ENCODE measurements around the gene FBXL16.

Gene FBXL16

DNA sequence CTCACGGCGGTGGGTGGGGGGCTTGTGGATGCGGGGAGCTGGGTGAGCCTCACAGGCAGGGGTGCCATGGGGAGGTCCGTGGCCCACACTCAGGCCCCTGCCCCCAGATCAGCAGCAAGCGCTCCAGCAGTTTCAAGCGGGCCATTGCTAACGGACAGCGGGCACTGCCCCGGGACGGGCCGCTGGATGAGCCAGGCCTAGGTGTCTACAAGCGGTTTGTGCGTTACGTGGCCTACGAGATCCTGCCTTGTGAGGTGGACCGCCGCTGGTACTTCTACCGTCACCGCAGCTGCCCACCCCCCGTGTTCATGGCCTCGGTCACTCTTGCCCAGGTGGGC lies 29.1 kb downstream of the FBXL16 start:
- no peak for DNase-seq

GRCh38 chr16:675884-676564 lies 29.6 kb downstream of the FBXL16 start:
- DNase-seq: no peak

DNA sequence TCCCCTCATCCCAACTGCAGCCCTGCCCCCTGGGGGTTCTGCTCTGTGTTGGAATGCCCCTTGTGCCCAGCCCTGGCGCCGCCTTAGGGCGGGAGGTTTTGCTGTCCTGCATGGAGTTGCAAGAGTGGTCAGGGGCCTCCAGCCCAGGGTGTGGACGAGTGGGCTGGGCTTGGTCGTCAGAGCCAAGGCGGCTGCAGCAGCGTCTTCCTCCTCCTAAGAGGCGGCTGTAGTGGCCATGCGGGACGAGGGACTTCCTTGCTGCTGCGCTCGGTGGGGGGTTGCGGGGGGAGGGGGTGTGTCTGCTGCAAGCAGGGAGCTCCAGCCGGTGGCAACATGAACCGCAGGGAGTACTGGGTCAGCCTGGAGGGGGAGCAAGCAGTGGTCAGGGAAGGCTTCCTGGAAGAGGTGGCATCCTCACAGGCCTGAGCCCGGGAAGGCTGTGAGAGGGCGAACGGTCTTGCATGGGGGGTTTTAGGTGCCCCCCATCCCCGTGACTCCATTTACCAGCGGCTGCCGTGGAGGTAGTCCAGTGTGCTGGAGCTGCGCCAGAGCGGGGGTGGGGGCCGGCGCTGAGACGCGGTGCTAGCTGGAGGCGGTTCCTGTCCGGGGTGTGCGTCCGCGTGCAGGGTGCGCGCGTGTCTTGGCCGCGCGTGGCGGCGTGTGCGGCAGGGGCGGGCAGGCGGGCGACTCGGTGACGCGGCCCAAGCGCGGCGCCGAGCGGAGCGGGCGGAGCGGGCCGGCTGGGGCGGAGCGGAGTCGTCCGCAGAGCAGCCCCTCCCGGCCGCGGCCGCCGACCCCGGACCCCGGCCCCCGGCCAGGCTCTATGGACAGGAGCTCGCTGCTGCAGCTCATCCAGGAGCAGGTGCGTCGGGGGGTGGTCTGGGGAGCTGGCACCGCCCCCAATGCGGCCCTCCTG lies 30.4 kb downstream of the FBXL16 start, which contains the start of gene RHBDL1:
Gene RHBDL1, plus strand, starts transcription at position 704 of the 916 bp plus-strand sequence. Its CDS starts 120 bp downstream, at position 824.
- no peak for DNase-seq

GRCh38 chr16:674214-674881 lies 31.3 kb downstream of the FBXL16 start:
- no peak for DNase-seq

- no peak for DNase-seq
Measured at GRCh38 chr16:673399-673991, 32.1 kb downstream of the FBXL16 start.

- no peak for DNase-seq
Measured at GRCh38 chr16:672851-673250, 32.8 kb downstream of the FBXL16 start.

DNA sequence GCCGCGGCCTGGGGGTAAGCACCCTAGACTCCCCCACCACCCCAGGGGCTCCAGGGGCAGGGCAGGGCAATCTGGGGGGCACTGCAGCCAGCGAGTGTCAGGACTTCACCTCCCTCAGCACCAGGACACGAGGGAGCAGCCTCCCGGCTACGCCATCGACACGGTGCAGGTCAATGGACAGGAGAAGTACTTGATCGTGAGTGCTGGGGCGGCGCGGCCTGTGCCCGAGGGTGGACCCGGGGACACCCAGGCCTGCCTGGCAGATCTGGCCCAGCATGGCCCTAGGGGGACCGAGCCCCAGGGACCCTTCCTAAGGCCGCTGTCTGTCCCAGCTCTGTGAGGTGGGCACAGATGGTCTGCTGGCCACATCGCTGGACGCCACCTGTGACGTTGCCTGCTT lies 33.2 kb downstream of the FBXL16 start:
- no peak for DNase-seq

- no peak for DNase-seq
Measured at GRCh38 chr16:671353-672131, 34.1 kb downstream of the FBXL16 start.

- no peak for DNase-seq
Measured at GRCh38 chr16:670485-671352, 34.9 kb downstream of the FBXL16 start.

DNA sequence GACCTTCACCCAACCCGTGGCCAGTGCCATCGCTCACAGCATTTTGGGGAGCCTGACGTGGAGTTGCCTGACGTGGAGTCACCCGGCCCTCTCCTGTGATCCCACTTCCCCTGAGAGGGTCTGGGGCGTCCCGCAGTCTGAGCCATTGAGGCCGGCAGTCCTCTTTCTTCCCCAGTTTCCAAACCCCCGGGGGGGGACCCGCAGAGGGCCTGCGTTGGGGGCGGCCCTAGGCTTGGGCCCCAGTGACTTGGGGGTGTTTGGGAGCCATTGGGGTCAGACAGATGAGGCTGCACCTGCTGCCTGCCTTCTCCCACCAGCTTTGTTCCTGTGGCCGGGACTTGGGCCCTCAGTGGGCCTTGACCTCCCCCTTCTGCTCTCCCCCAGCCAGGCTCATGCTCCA lies 35.9 kb downstream of the FBXL16 start:
- DNase-seq: no peak

DNA sequence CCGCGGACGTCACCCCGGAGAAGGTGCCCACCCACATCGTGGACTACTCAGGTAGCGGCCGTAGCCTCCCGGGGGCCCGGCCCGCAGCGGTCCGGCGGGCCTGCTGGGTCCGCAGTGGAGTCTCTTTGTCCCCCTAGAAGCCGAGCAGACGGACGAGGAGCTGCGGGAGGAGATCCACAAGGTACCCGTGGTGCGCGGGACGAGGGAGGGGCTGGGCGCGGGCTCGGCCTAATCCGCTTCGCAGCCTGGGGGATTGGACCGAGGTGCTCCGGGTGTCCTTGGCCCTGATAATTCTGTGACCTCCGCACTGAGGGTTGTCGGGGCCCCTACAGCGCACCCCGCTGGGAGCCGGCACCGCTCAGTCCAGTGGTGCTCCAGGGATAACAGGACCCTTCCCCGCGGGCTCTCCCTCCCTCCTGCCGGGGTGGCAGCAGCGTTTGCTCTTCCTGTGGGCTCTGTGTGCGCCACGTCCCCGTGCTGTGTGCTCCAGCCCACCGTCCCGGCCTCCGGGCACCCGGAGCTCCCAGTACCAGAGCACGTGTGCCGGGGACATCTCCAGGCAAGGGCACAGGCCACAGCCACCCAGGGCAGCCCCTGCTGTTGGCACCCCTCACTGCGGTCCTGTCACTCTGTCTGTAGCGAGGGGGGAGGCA lies 37.0 kb downstream of the FBXL16 start:
- DNase-seq: no peak

DNA sequence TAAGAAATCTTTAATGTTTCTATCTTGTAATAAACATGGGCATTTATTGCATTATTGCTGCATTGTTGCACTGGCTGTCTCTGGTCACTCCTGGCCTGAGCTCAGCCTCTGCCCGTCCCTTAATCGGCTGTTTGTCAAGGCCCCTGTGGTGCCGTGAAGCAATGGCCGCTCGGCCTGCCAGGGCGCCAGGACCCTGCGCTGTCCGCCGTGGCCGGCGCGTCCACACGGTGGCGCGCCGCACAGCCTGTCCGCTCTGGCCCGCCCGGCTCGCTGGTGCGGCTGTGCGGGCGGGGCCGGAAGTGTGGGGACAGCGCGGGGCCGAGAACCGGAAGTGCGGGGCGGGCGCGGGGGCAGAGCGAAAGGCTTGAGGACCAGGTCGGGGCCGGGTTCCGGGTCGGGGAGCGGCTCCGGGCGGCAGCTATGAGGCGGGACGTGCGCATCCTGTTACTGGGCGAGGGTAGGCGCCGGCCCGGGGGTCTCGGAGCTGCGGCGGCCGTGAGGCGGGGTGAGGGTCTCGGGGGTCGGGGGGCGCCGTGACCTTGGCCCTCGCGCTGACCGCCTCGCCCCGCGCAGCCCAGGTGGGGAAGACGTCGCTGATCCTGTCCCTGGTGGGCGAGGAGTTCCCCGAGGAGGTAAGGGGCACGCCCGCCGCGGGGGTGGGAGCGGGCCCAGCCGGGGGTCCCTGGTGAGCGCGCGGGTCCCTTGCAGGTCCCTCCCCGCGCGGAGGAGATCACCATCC lies 37.7 kb downstream of the FBXL16 start, which contains the start of gene RHOT2:
Gene RHOT2, plus strand, starts transcription at position 353 of the 739 bp plus-strand sequence. Its CDS starts 68 bp downstream, at position 421.
- DNase-seq: peak; percentile 73 to 89 (median 80)

DNA sequence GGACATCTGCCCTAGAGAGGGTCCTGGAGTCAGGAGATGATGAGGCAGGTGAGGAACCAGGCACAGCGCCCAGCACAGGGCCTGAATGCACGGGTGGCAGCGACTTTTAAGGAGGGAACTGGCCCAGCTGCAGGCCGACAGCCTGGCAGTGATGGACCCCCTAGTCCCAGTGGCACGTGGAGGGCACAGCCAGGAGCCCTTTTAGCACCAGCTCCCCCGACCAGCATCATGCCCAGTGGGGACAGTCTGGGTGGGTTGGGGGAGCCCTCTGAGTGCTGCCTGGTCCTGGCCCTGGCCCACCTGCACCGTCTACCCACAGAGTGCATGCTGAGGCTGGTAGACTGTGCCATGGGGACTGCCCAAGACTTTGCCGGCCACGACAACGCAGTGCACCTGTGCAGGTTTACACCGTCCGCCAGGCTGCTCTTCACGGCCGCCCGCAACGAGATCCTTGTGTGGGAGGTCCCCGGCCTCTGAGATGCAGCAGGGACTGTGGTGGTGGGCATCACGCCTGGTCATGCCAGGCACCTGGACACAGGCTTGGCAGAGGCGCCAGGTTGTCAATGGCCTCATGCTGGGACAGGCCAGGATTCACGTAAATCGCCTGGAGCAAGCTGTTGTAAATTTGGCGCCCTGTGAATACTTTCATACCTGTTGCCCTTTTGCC lies 38.4 kb downstream of the FBXL16 start:
- no peak for DNase-seq

DNA sequence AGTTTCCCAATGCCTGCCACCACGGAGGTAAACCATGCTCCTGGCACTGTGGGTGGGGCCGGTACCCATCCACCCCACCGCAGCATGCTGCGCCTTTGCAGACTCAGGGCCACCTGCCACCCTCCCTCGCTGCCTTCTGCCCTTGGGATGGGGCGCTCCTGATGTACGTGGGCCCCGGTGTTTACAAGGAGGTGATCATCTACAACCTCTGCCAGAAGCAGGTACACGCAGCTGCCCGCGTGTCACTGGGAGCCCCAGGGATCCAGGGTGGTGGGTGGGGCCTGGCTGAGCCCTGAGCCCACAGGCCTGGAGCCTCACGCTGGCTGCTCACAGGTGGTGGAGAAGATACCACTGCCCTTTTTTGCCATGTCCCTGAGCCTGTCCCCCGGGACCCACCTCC lies 39.0 kb downstream of the FBXL16 start:
- no peak for DNase-seq

GRCh38 chr16:662597-662996 lies 43.0 kb downstream of the FBXL16 start:
- DNase-seq: no peak

GRCh38 chr16:662095-662494 lies 43.5 kb downstream of the FBXL16 start:
- DNase-seq: no peak

DNA sequence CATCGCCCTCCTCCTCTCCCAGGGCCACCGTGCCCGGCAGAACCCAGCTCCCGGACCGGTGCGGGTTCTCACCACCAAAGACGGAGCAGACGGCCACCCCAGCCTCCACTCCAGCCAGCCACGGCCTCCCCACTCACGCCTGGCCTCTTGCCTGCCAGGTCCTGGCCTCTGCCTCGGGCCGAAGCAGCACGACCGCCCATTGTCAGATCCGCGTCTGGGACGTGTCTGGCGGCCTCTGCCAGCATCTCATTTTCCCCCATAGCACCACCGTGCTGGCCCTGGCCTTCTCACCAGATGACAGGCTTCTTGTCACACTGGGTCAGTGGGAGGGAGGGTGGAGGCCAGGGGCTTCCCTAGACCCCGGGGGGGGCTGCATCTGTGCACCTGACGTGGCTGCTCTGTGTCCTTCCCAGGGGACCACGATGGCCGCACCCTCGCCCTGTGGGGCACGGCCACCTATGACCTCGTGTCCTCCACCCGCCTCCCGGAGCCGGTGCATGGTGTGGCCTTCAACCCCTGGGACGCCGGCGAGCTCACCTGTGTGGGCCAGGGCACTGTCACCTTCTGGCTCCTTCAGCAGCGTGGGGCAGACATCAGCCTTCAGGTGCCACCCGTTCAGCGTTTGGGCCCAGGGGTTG lies 44.3 kb downstream of the FBXL16 start:
- no peak for DNase-seq

DNA sequence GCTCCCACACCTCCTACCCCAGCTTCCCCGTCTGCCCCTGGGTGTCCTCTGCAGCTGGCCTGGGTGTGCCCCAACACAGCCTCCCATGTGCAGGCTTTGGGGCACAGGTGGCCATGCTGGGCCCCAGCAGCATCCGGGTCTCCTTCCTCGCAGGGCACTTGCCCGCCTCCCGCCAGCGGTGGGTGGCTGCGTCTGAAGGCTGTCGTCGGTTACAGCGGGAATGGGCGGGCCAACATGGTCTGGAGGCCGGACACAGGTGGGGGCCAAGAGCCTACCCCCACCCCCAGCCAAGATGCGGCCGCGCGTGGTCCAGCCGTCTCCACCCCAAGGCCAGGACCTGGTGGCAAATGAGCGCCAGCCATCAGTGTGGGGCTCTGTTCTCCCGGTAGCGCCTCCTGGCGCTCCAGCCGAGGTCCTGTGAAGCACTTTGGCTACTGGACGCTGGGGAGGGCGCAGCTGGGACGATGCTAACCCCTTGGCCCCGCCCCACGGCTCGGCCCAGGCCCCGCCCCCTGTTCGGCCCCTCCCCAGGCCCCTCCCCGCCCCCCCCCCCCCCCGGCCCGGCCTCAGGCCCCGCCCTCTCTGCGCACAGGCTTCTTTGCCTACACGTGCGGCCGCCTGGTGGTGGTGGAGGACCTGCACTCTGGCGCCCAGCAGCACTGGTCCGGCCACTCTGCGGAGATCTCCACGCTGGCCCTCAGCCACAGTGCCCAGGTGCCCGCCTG lies 45.0 kb downstream of the FBXL16 start:
- peak in 3 of 4 experiments; percentile 50 to 75 (median 61) for DNase-seq

All from activated naive CD4-positive, alpha-beta T cell (primary cell).